Right lobe of liver (tissue), 6 donors: Measurements from ENCODE around the gene PIGS. TPM values are rescaled to one million over a fixed set of nuclear protein-coding genes. Genes with fewer than 3 reads are reported as not detected.

Source experiments
- ATAC-seq, 4 donors: fragments of 200-7000 bp; cut with Tn5 transposase; one replicate each; pipeline ENCODE4 v1.9.1; 2020; ENCODE audit warnings: mild to moderate bottlenecking in 4 of 4, moderate library complexity in 4 of 4
- DNase-seq, 3 donors: peaks; one replicate each; pipeline ENCODE4 v3.0.0-alpha.2; 2020
- H3K27ac ChIP-seq, 3 donors: fragments of 200-600 bp; one replicate each; pipeline ENCODE4 v1.8.0; 2022
- H3K27me3 ChIP-seq, 2 donors: fragments of 200-600 bp; one replicate each; pipeline ENCODE4 v1.8.0; 2022
- H3K36me3 ChIP-seq, 4 donors: fragments of 200-600 bp; sonication (generic) in 1 of 4; one replicate each; pipeline versions ENCODE4 v1.5.1 to v1.8.0; 2017 to 2022; ENCODE audit warnings: control low read depth in 1 of 4
- H3K4me1 ChIP-seq, 4 donors: fragments of 200-600 bp; sonication (generic) in 1 of 4; one replicate each; pipeline versions ENCODE4 v1.5.1 to v1.8.0; 2017 to 2022; ENCODE audit warnings: control low read depth in 1 of 4
- H3K4me3 ChIP-seq, 3 donors: fragments of 200-600 bp; one replicate each; pipeline ENCODE4 v1.8.0; 2022
- H3K9me3 ChIP-seq, 4 donors: fragments of 200-600 bp; sonication (generic) in 1 of 4; one replicate each; pipeline versions ENCODE4 v1.5.1 to v1.8.0; 2017 to 2022; ENCODE audit warnings: control low read depth in 1 of 4
- CTCF ChIP-seq, 4 donors: fragments of 200-600 bp in 3 of 4; fragments of 450-650 bp in 1 of 4; IDR thresholded peaks; one replicate each; pipeline versions ENCODE4 v1.5.1 to v1.8.0; 2016 to 2022; ENCODE audit warnings: antibody characterized with exemption in 4 of 4, mild to moderate bottlenecking in 2 of 4
- POLR2A ChIP-seq: fragments of 450-650 bp; IDR thresholded peaks from one replicate; pipeline ENCODE4 v1.6.1; 2017; ENCODE audit warnings: antibody characterized with exemption, mild to moderate bottlenecking
- WGBS: methylation state at CpG from one replicate; pipeline ENCODE4 v1.1.6; 2018; ENCODE audit warnings: low coverage, low lambda C conversion rate; ENCODE audit not compliant: insufficient coverage; ENCODE audit errors: missing lambda C conversion rate; 5-methylcytosine and 5-hydroxymethylcytosine counted together
- intact Hi-C, 2 donors: fragments of 100-400 bp; cut with DNase I; formaldehyde crosslinking; loops; one replicate each; pipeline versions ENCODE4 v1.11.2 to v1.14.1; 2022
- total RNA-seq, 6 experiments: library from RNA; depleted of rRNA in 2 of 6; stranded (reverse); fragments of >200 nt in 2 of 6; fragmentation: NEBNext Ultra II Directional in 3 of 6; extraction: Animal tissue kit (Norgen Biotek cat#: 25700) in 3 of 6; gene quantifications; one replicate each; pipeline versions ENCODE4 v1.1.0 to v1.2.4, GENCODE V29; 2016 to 2023
- donor health status: DM: no; HTN: yes; CAD: no.
- donor health status: DM: no; HTN: no; CAD: no.
- donor health status: DM: no; HTN: no; CAD: no.
- donor health status: DM: no; HTN: yes; CAD: no.
- donor health status: DM: no; HTN: yes; CAD: no.

Gene PIGS
- total RNA-seq, 6 experiments from 2014 or later = 7.2 to 13.8 (median 11.0) TPM

DNA sequence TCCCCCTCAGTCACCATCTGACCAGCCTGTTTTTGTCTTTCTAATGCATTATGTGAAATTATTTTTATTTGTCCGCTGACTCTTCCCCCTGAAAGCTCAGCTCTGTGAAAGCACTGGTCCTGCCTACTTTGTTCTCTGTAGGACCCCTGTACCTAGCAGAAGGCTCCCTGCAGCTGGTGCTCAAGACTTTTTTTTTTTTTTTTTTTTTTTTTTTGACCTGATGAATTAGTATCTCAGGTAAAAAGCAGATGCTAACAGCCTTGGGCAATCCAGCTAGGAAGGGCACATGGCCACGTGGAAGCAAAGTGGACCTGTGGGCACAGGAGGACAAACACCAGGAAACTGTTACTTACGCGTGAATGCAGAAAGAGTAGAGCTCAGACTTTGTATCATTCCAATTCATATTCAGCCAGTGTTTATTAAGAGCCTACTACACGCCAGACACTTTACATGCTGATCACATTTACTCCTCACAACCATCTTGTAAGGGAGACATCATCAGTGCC, 18.3 kb downstream of the PIGS start:
- peak overlapping the region; percentile 16 to 66 (median 62) for H3K27ac ChIP-seq
- peaks cover 0 to 17% (median 9%) of the 10 kb centered on the region in 4 donors for H3K4me1 ChIP-seq
- no peaks in the 10 kb centered on the region for H3K27me3 ChIP-seq
- no peaks in the 10 kb centered on the region for H3K9me3 ChIP-seq
- intact Hi-C loops = no loop called here
- 63% methylated on average over 5 of the region's 5 CpGs for WGBS
- peak in 1 of 3 donors; percentile 65 for DNase-seq
- peak overlapping the region in 1 of 3 donors; percentile 93 for H3K4me3 ChIP-seq
- no peak for TF ChIP-seq POLR2A
- TF ChIP-seq CTCF (IDR thresholded peaks at IDR 0.05) = no peak
- H3K36me3 ChIP-seq = peaks cover 0 to 40% (median 15%) of the 10 kb centered on the region in 4 donors
- ATAC-seq = peak; percentile 19 to 36 (median 33)

- Histone ChIP-seq H3K27me3 (no peaks in the 10 kb centered on the region), H3K4me1 (peaks cover 0 to 17% (median 9%) of the 10 kb centered on the region in 4 donors), H3K36me3 (peaks cover 0 to 35% (median 15%) of the 10 kb centered on the region in 4 donors), H3K27ac (peak within 1 kb of the TSS; percentile 16 to 66 (median 62)), H3K4me3 (peak within 1 kb of the TSS; percentile 36 to 93 (median 78)), H3K9me3 (no peaks in the 10 kb centered on the region)
- WGBS = 3% methylated on average over 19 of the region's 67 CpGs
- peak; percentile 86 for TF ChIP-seq POLR2A
- TF ChIP-seq CTCF (IDR thresholded peaks at IDR 0.05) = no peak
- DNase-seq (peak; percentile 88 to 90 (median 89)), ATAC-seq (peak; percentile 85 to 90 (median 88))
- intact Hi-C loops = no loop called here
Observed at GRCh38 chr17:28552176-28552999, 18.9 kb downstream of the PIGS start, which contains the start of gene UNC119. TSS of gene UNC119 (minus strand) at chr17:28552624. CDS start at chr17:28552557, 67 bp downstream.

DNA sequence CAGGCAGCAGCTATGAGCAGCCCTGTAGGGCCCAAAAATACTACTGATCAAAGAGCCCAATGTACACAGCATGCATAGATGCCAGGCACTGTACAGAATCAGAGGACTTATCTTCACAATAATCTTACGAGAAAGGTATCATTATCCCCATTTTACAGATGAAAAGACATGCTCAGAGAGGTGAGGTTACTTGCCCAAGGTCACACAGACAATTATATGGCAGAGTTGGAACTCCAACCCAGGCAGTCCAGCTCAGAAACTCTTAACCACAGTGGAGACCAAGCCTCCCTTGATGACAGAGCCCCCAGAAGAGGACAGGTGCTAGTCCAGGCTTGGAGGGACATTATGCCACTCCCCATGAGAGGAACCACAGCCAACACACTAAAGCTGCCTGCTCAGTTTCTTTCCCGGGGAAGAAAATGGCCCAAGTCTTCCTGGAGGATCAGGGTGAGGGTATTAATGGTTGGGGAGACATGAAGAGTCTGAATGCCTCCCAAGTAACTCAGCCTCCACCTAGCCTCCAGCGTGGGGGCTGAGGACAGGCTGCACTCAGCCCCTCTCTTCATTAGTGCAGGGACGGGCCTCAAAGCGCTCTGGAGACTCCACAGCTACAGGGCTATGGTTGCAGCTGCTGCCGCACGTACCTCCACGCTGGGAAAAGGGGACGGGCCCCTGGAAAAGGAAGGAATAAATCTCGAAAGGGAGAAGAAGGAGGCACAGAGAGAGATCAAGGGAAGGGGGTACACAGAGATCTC, 19.7 kb downstream of the PIGS start:
- H3K4me3 ChIP-seq = peak overlapping the region; percentile 36 to 93 (median 78)
- H3K9me3 ChIP-seq = no peaks in the 10 kb centered on the region
- intact Hi-C loops = no loop called here
- H3K36me3 ChIP-seq = peaks cover 0 to 27% (median 14%) of the 10 kb centered on the region in 4 donors
- DNase-seq (no peak), ATAC-seq (no peak)
- no peaks in the 10 kb centered on the region for H3K27me3 ChIP-seq
- peak overlapping the region in 2 of 3 donors; percentile 0 to 65 for H3K27ac ChIP-seq
- TF ChIP-seq POLR2A (no peak), CTCF (IDR thresholded peaks at IDR 0.05) (no peak)
- H3K4me1 ChIP-seq = peaks cover 0 to 17% (median 9%) of the 10 kb centered on the region in 4 donors
- 20% methylated on average over 10 of the region's 10 CpGs for WGBS

GRCh38 chr17:28550858-28551257, 20.5 kb downstream of the PIGS start:
- Histone ChIP-seq H3K27ac (no peak overlapping the region), H3K27me3 (no peaks in the 10 kb centered on the region), H3K9me3 (no peaks in the 10 kb centered on the region), H3K4me3 (no peak overlapping the region), H3K4me1 (peaks cover 0 to 17% (median 9%) of the 10 kb centered on the region in 4 donors), H3K36me3 (peaks cover 0 to 20% (median 10%) of the 10 kb centered on the region in 4 donors)
- no peak for TF ChIP-seq POLR2A
- no peak for TF ChIP-seq CTCF (IDR thresholded peaks at IDR 0.05)
- intact Hi-C loops = no loop called here
- ATAC-seq (no peak), DNase-seq (no peak)
- WGBS = no CpG with 5 or more reads among the region's 1 CpG
